Neural progenitor cell (in vitro differentiated cells): ENCODE data around the gene FCSK. TPM values are rescaled to one million over a fixed set of nuclear protein-coding genes. Genes with fewer than 3 reads are reported as not detected.

Experiments
- DNase-seq: peaks from one replicate; pipeline ENCODE4 v3.0.0-alpha.2; 2016; ENCODE audit warnings: low spot score
- H2AFZ ChIP-seq: fragments of 200-600 bp; sonication (generic); replicated peaks from 2 replicates; pipeline ENCODE4 v1.6.1; 2016; ENCODE audit warnings: antibody characterized with exemption
- H3F3A ChIP-seq: fragments of 200-600 bp; sonication (generic); 2 replicates; pipeline ENCODE4 v1.6.1; 2016; ENCODE audit warnings: antibody characterized with exemption, low read depth
- H3K27ac ChIP-seq: fragments of 200-600 bp; sonication (generic); 2 replicates; pipeline ENCODE4 v1.5.1; 2016; ENCODE audit warnings: mild to moderate bottlenecking
- H3K27me3 ChIP-seq: fragments of 200-600 bp; sonication (generic); 2 replicates; pipeline ENCODE4 v1.6.1; 2016; ENCODE audit warnings: mild to moderate bottlenecking, moderate library complexity
- H3K36me3 ChIP-seq: fragments of 200-600 bp; sonication (generic); 2 replicates; pipeline ENCODE4 v1.5.1; 2016
- H3K4me1 ChIP-seq: fragments of 200-600 bp; sonication (generic); 2 replicates; pipeline ENCODE4 v1.6.1; 2016; ENCODE audit warnings: mixed run types
- H3K4me2 ChIP-seq: fragments of 200-600 bp; sonication (generic); 2 replicates; pipeline ENCODE4 v1.6.1; 2016
- H3K4me3 ChIP-seq: fragments of 200-600 bp; sonication (generic); 2 replicates; pipeline ENCODE4 v1.5.1; 2016
- H3K79me2 ChIP-seq: fragments of 200-600 bp; sonication (generic); 2 replicates; pipeline ENCODE4 v1.6.1; 2016; ENCODE audit warnings: low read depth
- H3K9ac ChIP-seq: fragments of 200-600 bp; sonication (generic); 2 replicates; pipeline ENCODE4 v1.6.1; 2016
- H3K9me3 ChIP-seq: fragments of 200-600 bp; sonication (generic); 2 replicates; pipeline ENCODE4 v1.5.1; 2016; ENCODE audit warnings: low read depth
- H4K20me1 ChIP-seq: fragments of 200-600 bp; sonication (generic); 2 replicates; pipeline ENCODE4 v1.6.1; 2016; ENCODE audit warnings: low read depth
- H3K27ac Mint-ChIP-seq: 3 replicates; pipeline ENCODE4 v1.8.0; 2021; ENCODE audit warnings: mixed read lengths
- H3K27me3 Mint-ChIP-seq: 2 replicates; pipeline ENCODE4 v1.8.0; 2022; ENCODE audit warnings: low read depth, mild to moderate bottlenecking, inconsistent platforms, moderate library complexity, mixed read lengths; ENCODE audit not compliant: insufficient read depth
- H3K36me3 Mint-ChIP-seq: 3 replicates; pipeline ENCODE4 v1.8.0; 2021; ENCODE audit warnings: mixed read lengths
- H3K4me1 Mint-ChIP-seq: 3 replicates; pipeline ENCODE4 v1.8.0; 2021; ENCODE audit warnings: mixed read lengths
- H3K4me3 Mint-ChIP-seq: 3 replicates; pipeline ENCODE4 v1.8.0; 2021; ENCODE audit warnings: mild to moderate bottlenecking, moderate library complexity, mixed read lengths
- H3K9me3 Mint-ChIP-seq: 3 replicates; pipeline ENCODE4 v1.8.0; 2020; ENCODE audit warnings: mixed read lengths
- EZH2 ChIP-seq: fragments of 200-600 bp; sonication (generic); IDR thresholded peaks from 2 replicates; pipeline ENCODE4 v1.6.1; 2017; ENCODE audit warnings: antibody characterized with exemption, mild to moderate bottlenecking, moderate library complexity
- EZH2phosphoT487 ChIP-seq: fragments of 200-600 bp; sonication (generic); IDR thresholded peaks from 2 replicates; pipeline ENCODE4 v1.6.1; 2017; ENCODE audit warnings: antibody characterized with exemption
- total RNA-seq: library from RNA; depleted of rRNA; stranded (reverse); fragments of >200 nt; gene quantifications from 2 replicates; pipeline ENCODE4 v1.2.3, GENCODE V29; 2015; ENCODE audit warnings: low replicate concordance
- TF ChIP-seq, protein P1 (sequence below): fragments of 200-600 bp; sonication (generic); IDR thresholded peaks from 2 replicates; pipeline ENCODE4 v1.5.1; 2017; ENCODE audit warnings: antibody characterized with exemption, mild to moderate bottlenecking

FCSK gene
- total RNA-seq, 1 donor from 2014 or later = 11.0 TPM

DNA sequence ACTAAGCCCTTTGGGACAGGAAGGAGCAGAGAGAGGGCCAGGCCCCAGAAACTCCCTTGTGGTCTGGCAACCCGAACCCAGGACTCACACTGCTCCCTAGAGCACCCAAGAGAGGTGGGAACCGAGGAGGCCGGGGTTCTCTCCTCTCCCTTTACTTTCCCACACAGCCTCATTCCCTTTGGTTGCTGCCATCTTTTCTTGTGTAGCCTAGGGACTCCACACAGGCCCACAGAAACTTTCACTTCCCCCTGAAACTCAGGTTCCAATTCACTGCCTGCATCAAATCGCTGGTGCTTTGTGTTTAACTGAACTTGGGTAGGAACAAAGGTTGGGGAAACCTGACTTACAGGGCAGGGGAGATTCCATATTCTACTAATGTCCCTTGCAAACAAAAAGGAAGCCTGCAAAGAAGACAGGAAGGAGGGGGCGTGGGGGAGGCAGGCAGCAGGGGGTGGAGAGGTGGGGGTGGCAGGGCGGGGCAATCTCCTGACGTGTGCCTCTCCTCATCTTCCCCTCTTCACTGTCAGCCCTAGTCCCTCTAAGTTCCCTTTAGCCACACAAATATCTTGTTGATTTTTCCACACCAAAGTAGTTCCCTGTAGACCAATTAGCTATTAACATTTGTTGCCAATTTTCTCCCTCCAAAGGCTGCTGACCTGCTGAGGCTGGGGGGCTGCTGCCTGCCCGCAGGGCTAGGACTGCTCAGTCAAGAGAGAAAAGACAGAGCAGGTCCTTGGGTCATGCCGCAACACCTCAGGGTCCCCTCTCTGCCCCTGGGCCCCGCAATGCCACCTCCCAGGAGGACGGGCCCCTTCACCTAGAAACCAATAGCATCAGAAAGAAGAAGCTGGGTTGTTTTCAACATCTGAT lies 23.5 kb upstream of the FCSK start:
- no peak overlapping the region for H3K4me3 ChIP-seq
- H3K9me3 ChIP-seq = no peaks in the 10 kb centered on the region
- H3K4me1 Mint-ChIP-seq = peaks cover 69% of the 10 kb centered on the region
- peaks cover 9% of the 10 kb centered on the region for H3K36me3 Mint-ChIP-seq
- H3K27ac ChIP-seq = peak overlapping the region; percentile 81
- no peak for DNase-seq
- H2AFZ ChIP-seq = no peak overlapping the region
- H3K27me3 Mint-ChIP-seq = peaks cover 3% of the 10 kb centered on the region
- no peaks in the 10 kb centered on the region for H3K9me3 Mint-ChIP-seq
- peak overlapping the region; percentile 14 for H3K9ac ChIP-seq
- peaks cover 86% of the 10 kb centered on the region for H3K79me2 ChIP-seq
- H4K20me1 ChIP-seq = peaks cover 7% of the 10 kb centered on the region
- H3K4me2 ChIP-seq = peak overlapping the region; percentile 56
- H3F3A ChIP-seq = peaks cover 35% of the 10 kb centered on the region
- H3K36me3 ChIP-seq = no peaks in the 10 kb centered on the region
- TF ChIP-seq EZH2 (no peak), EZH2phosphoT487 (no peak)
- TF ChIP-seq, protein P1, sequence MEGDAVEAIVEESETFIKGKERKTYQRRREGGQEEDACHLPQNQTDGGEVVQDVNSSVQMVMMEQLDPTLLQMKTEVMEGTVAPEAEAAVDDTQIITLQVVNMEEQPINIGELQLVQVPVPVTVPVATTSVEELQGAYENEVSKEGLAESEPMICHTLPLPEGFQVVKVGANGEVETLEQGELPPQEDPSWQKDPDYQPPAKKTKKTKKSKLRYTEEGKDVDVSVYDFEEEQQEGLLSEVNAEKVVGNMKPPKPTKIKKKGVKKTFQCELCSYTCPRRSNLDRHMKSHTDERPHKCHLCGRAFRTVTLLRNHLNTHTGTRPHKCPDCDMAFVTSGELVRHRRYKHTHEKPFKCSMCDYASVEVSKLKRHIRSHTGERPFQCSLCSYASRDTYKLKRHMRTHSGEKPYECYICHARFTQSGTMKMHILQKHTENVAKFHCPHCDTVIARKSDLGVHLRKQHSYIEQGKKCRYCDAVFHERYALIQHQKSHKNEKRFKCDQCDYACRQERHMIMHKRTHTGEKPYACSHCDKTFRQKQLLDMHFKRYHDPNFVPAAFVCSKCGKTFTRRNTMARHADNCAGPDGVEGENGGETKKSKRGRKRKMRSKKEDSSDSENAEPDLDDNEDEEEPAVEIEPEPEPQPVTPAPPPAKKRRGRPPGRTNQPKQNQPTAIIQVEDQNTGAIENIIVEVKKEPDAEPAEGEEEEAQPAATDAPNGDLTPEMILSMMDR = no peak
- H3K27ac Mint-ChIP-seq = peak overlapping the region; percentile 98
- peaks cover 33% of the 10 kb centered on the region for H3K4me1 ChIP-seq
- no peaks in the 10 kb centered on the region for H3K27me3 ChIP-seq
- peak overlapping the region; percentile 67 for H3K4me3 Mint-ChIP-seq

DNA sequence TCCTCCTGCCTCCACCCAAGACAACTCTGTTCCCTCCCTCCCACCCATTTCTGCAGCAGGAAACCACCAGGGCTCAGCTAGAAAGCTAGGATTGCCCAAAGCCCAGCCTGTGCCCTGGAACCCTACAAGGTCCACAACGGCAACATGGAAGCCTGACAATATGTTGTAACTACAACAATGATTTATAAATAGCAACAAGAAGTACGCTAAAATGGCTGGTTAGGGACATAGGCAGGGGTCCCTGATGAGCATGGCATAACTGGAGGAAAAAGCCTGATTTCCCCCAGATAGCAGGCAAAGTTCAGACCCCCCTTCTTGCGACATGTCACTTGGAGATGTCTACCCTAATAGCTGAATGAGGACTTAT lies 22.1 kb upstream of the FCSK start:
- Histone ChIP-seq H3K4me3 (no peak overlapping the region), H3K27me3 (no peaks in the 10 kb centered on the region), H2AFZ (no peak overlapping the region), H3K4me2 (no peak overlapping the region), H4K20me1 (peaks cover 21% of the 10 kb centered on the region), H3K9ac (no peak overlapping the region), H3K4me1 (peaks cover 43% of the 10 kb centered on the region), H3K79me2 (peaks cover 86% of the 10 kb centered on the region), H3K27ac (no peak overlapping the region), H3F3A (peaks cover 43% of the 10 kb centered on the region), H3K9me3 (no peaks in the 10 kb centered on the region), H3K36me3 (no peaks in the 10 kb centered on the region)
- H3K27ac Mint-ChIP-seq = no peak overlapping the region
- DNase-seq = no peak
- H3K4me1 Mint-ChIP-seq = peaks cover 75% of the 10 kb centered on the region
- peaks cover 3% of the 10 kb centered on the region for H3K27me3 Mint-ChIP-seq
- TF ChIP-seq EZH2phosphoT487 = no peak
- TF ChIP-seq EZH2 = no peak
- TF ChIP-seq, protein P1 = no peak
- peaks cover 7% of the 10 kb centered on the region for H3K36me3 Mint-ChIP-seq
- H3K9me3 Mint-ChIP-seq = no peaks in the 10 kb centered on the region
- H3K4me3 Mint-ChIP-seq = no peak overlapping the region

DNA sequence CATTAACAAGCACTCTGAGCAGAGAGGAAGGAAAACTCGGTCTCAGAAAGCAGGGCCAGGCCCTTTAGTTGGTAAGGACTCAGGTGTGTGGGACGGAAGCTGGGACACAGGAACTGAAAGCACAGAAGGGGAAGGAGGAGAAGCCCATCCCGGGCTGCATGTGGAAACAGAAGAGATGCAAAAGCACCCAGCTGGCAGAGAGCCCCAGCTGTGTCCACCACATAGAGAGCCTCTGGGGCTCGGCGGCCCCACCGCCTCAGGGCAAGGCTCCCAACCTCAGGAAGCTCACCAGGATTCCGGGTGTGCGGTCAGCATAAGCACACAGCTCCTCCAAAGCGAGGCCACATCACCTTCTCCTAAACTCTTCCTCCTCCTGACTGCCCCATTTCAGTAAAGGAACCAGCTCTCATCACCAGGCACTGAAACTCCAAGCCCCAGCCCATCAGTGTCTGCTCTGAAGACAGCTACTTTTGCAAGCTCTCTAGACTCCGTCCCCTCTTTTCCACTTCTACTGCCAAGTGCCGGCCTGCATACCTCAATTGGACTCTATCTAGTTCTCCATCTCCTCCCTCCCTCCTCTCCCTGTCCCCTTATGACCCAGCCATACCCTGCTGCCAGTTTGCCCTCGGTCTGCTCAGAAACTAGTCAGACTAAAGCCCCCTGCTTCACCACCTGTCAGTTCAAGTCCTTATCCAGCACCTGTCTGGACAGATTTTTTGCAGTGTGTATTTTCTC lies 21.5 kb upstream of the FCSK start:
- H3K4me2 ChIP-seq = no peak overlapping the region
- no peak overlapping the region for H3K4me3 ChIP-seq
- no peak overlapping the region for H3K27ac ChIP-seq
- Mint-ChIP-seq H3K36me3 (peaks cover 7% of the 10 kb centered on the region), H3K4me3 (peak overlapping the region; percentile 53), H3K27me3 (peaks cover 3% of the 10 kb centered on the region), H3K9me3 (no peaks in the 10 kb centered on the region), H3K27ac (peak overlapping the region; percentile 83), H3K4me1 (peaks cover 76% of the 10 kb centered on the region)
- H3K36me3 ChIP-seq = no peaks in the 10 kb centered on the region
- peaks cover 43% of the 10 kb centered on the region for H3K4me1 ChIP-seq
- no peak overlapping the region for H3K9ac ChIP-seq
- no peaks in the 10 kb centered on the region for H3K9me3 ChIP-seq
- no peak overlapping the region for H2AFZ ChIP-seq
- peaks cover 43% of the 10 kb centered on the region for H3F3A ChIP-seq
- H4K20me1 ChIP-seq = peaks cover 27% of the 10 kb centered on the region
- TF ChIP-seq EZH2 (no peak), EZH2phosphoT487 (no peak)
- TF ChIP-seq, protein P1 = no peak
- DNase-seq = no peak
- H3K79me2 ChIP-seq = peaks cover 86% of the 10 kb centered on the region
- H3K27me3 ChIP-seq = no peaks in the 10 kb centered on the region
